Lower lobe of right lung (tissue), 2 donors: ENCODE data around the gene SMARCA4. TPM values are rescaled to one million over a fixed set of nuclear protein-coding genes. Genes with fewer than 3 reads are reported as not detected.

ENCODE experiments used
- ATAC-seq, 2 donors: fragments of 200-7000 bp; cut with Tn5 transposase; one replicate each; pipeline ENCODE4 v1.9.1; 2020 to 2022; ENCODE audit warnings: mild to moderate bottlenecking in 2 of 2, moderate library complexity in 2 of 2
- DNase-seq: peaks from one replicate; pipeline ENCODE4 v3.0.0-alpha.2; 2020
- H3K27ac ChIP-seq: fragments of 200-600 bp; one replicate; pipeline ENCODE4 v1.8.0; 2022
- H3K27me3 ChIP-seq: fragments of 200-600 bp; one replicate; pipeline ENCODE4 v1.8.0; 2022; ENCODE audit warnings: low read depth
- H3K36me3 ChIP-seq: fragments of 200-600 bp; one replicate; pipeline ENCODE4 v1.8.0; 2022; ENCODE audit warnings: mild to moderate bottlenecking
- H3K4me1 ChIP-seq: fragments of 200-600 bp; one replicate; pipeline ENCODE4 v1.8.0; 2022
- H3K4me3 ChIP-seq: fragments of 200-600 bp; one replicate; pipeline ENCODE4 v1.8.0; 2022; ENCODE audit warnings: mild to moderate bottlenecking
- H3K9me3 ChIP-seq: fragments of 200-600 bp; one replicate; pipeline ENCODE4 v1.8.0; 2022
- intact Hi-C: fragments of 100-400 bp; cut with DNase I; formaldehyde crosslinking; loops from one replicate; pipeline ENCODE4 v1.11.0; 2022
- total RNA-seq: library from RNA; stranded (reverse); fragmentation: NEBNext Ultra II Directional; extraction: Animal tissue kit (Norgen Biotek cat#: 25700); gene quantifications from one replicate; pipeline ENCODE4 v1.2.1, GENCODE V29; 2021
- TF ChIP-seq, protein P1 (sequence below): fragments of 200-600 bp; IDR thresholded peaks from one replicate; pipeline ENCODE4 v1.8.0; 2022; ENCODE audit warnings: antibody characterized with exemption, mild to moderate bottlenecking
- donor health status: DM: no; HTN: yes; CAD: no; lungs with severe emphysema.

SMARCA4 gene
- total RNA-seq, 1 donor from 2014 or later: 85.0 TPM

DNA sequence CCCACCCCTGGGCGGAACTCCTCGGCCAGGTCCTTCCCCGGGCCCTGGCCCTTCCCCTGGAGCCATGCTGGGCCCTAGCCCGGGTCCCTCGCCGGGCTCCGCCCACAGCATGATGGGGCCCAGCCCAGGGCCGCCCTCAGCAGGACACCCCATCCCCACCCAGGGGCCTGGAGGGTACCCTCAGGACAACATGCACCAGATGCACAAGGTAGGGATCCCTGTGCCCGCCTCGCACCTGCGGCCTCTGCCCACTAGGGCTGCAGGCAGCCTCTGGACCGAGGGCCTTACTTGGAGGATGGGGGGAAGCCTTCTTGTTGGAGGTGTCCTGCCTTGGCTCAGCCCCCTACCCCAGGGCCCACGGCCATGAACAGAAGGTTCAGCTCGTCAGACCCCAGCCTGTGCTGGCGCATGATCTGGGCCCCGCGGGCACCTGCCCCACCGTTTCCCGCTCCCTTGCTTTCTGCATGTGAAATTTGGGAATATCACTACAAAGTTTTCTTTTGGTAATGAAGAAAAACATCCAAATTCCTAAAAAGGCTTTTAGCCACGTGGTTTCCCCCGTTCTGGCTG lies 23.4 kb downstream of the SMARCA4 start:
- DNase-seq (no peak), ATAC-seq (no peak)
- intact Hi-C loops: no loop called here
- Histone ChIP-seq H3K4me1 (no peaks in the 10 kb centered on the region), H3K27ac (no peak overlapping the region), H3K27me3 (no peaks in the 10 kb centered on the region), H3K9me3 (no peaks in the 10 kb centered on the region), H3K4me3 (no peak overlapping the region), H3K36me3 (peaks cover 56% of the 10 kb centered on the region)
- TF ChIP-seq, protein P1, sequence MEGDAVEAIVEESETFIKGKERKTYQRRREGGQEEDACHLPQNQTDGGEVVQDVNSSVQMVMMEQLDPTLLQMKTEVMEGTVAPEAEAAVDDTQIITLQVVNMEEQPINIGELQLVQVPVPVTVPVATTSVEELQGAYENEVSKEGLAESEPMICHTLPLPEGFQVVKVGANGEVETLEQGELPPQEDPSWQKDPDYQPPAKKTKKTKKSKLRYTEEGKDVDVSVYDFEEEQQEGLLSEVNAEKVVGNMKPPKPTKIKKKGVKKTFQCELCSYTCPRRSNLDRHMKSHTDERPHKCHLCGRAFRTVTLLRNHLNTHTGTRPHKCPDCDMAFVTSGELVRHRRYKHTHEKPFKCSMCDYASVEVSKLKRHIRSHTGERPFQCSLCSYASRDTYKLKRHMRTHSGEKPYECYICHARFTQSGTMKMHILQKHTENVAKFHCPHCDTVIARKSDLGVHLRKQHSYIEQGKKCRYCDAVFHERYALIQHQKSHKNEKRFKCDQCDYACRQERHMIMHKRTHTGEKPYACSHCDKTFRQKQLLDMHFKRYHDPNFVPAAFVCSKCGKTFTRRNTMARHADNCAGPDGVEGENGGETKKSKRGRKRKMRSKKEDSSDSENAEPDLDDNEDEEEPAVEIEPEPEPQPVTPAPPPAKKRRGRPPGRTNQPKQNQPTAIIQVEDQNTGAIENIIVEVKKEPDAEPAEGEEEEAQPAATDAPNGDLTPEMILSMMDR: no peak

DNA sequence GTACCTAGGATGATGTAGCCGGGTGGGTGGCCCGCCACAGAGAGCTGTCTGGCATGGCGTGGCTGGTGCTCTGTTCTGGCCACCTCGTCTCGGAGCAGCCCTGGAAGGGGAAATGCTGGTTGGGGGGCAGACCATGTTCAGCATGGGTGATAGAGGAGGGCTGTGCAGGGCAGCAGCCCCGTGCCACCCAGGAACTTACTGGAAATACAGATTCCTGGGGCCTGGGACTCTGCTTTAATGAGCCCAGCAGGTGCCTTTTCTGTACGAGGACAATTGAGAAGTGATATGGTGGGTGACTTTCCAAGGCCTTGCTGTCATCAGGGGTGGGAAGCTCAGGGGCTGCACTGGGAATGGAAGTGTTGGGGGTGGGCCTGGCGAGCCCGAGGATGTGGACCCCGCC lies 24.7 kb downstream of the SMARCA4 start:
- ATAC-seq (no peak), DNase-seq (no peak)
- TF ChIP-seq, protein P1: no peak
- H3K4me3 ChIP-seq: no peak overlapping the region
- peaks cover 69% of the 10 kb centered on the region for H3K36me3 ChIP-seq
- no peak overlapping the region for H3K27ac ChIP-seq
- H3K27me3 ChIP-seq: no peaks in the 10 kb centered on the region
- H3K4me1 ChIP-seq: no peaks in the 10 kb centered on the region
- H3K9me3 ChIP-seq: no peaks in the 10 kb centered on the region
- intact Hi-C loops: no loop called here

DNA sequence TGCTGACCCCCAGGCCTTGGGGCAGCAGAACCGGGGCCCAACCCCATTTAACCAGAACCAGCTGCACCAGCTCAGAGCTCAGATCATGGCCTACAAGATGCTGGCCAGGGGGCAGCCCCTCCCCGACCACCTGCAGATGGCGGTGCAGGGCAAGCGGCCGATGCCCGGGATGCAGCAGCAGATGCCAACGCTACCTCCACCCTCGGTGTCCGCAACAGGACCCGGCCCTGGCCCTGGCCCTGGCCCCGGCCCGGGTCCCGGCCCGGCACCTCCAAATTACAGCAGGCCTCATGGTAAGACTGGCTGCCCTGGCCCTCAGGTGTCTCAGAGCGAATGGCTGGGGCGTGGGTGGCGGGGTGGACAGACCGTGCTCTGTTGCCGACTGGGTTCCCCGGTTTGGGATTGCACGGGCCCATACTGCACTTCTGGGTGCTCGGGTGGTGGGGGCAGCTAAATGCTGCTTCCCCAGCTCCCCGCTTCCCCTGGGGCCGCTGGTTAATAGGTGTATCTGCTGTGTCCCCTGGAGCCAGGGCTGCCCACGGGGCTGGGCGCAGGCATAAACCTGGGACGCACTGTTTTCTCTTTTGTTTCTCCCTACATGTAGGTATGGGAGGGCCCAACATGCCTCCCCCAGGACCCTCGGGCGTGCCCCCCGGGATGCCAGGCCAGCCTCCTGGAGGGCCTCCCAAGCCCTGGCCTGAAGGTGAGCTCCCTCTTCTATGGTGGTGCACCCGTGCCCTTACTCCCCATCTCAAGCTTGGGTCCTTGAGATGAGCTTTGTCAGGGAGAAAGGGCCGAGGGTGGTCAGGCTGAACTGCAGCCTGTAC lies 25.7 kb downstream of the SMARCA4 start:
- Histone ChIP-seq H3K4me1 (no peaks in the 10 kb centered on the region), H3K27me3 (no peaks in the 10 kb centered on the region), H3K4me3 (no peak overlapping the region), H3K36me3 (peaks cover 79% of the 10 kb centered on the region), H3K27ac (no peak overlapping the region), H3K9me3 (no peaks in the 10 kb centered on the region)
- TF ChIP-seq, protein P1: no peak
- DNase-seq (no peak), ATAC-seq (no peak)
- intact Hi-C loops: no loop called here

DNA sequence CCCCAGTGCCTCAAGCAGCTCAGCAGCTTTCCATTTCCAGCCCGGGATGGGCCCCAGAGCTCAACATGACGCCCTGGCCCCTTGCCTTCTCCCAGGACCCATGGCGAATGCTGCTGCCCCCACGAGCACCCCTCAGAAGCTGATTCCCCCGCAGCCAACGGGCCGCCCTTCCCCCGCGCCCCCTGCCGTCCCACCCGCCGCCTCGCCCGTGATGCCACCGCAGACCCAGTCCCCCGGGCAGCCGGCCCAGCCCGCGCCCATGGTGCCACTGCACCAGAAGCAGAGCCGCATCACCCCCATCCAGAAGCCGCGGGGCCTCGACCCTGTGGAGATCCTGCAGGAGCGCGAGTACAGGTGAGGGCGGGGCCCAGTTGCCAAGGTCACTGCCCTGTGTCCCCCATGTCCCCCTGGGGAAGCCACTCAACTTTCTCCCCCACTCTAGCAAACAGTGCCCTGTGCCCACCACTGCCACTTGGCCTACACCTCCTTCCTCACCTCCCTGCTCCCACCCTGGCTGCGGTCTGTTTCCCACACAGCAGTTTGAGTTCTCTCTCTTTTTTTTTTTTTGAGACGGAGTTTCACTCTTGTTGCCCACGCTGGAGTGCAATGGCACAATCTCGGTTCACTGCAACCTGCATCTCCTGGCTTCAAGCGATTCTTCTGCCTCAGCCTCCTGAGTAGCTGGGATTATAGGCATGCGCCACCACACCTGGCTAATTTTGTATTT lies 26.9 kb downstream of the SMARCA4 start:
- H3K27ac ChIP-seq: no peak overlapping the region
- TF ChIP-seq, protein P1: no peak
- intact Hi-C loops: no loop called here
- H3K4me1 ChIP-seq: no peaks in the 10 kb centered on the region
- H3K4me3 ChIP-seq: no peak overlapping the region
- H3K36me3 ChIP-seq: peaks cover 89% of the 10 kb centered on the region
- no peaks in the 10 kb centered on the region for H3K27me3 ChIP-seq
- ATAC-seq (peak in 1 of 2 donors; percentile 18), DNase-seq (no peak)
- H3K9me3 ChIP-seq: no peaks in the 10 kb centered on the region

DNA sequence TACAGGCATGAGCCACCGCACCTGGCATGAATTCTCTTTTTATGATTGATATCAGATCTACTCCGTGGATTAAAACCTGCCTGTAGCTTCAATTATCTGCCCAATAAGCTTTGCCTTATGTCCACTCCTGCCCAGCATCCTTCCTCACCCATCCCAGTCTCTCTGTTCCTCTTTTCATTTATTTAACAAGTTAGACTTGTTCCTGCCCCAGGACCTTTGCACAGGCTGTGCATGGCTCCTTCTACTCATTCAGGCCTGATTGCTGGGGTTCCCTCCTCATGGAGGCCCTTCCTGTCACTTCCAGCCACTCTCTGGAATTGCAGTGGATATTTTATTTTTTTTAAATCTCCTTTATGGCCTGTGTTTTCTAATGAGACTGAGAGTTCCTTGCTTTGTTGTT lies 27.6 kb downstream of the SMARCA4 start:
- Histone ChIP-seq H3K9me3 (no peaks in the 10 kb centered on the region), H3K27me3 (no peaks in the 10 kb centered on the region), H3K4me1 (no peaks in the 10 kb centered on the region), H3K4me3 (no peak overlapping the region), H3K27ac (no peak overlapping the region), H3K36me3 (peaks cover 96% of the 10 kb centered on the region)
- TF ChIP-seq, protein P1: no peak
- intact Hi-C loops: no loop called here
- DNase-seq (no peak), ATAC-seq (no peak)
